ENCODE measurements around the gene PDCD11.

DNA sequence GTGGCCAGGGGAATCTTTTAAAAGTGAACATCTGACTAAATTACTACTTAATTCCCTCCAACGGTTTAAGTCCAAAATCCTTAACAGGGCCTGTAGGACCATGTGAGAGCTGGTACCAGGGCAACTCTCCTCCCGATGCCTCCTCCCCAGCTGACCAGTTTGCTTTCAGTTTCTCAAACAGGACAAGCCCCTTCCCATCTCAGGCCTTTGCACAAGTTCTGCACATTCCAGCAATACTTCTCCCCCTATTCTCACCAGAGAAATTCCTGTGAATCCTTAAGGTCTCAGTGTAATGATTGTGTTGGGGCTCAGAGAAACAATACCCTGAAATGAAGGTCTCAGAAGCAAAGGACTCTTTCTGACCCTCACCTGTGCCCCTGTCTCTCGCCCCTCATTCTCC, 70.3 kb downstream of the PDCD11 start:
- TF ChIP-seq, protein P1, sequence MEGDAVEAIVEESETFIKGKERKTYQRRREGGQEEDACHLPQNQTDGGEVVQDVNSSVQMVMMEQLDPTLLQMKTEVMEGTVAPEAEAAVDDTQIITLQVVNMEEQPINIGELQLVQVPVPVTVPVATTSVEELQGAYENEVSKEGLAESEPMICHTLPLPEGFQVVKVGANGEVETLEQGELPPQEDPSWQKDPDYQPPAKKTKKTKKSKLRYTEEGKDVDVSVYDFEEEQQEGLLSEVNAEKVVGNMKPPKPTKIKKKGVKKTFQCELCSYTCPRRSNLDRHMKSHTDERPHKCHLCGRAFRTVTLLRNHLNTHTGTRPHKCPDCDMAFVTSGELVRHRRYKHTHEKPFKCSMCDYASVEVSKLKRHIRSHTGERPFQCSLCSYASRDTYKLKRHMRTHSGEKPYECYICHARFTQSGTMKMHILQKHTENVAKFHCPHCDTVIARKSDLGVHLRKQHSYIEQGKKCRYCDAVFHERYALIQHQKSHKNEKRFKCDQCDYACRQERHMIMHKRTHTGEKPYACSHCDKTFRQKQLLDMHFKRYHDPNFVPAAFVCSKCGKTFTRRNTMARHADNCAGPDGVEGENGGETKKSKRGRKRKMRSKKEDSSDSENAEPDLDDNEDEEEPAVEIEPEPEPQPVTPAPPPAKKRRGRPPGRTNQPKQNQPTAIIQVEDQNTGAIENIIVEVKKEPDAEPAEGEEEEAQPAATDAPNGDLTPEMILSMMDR (IDR thresholded peaks at IDR 0.05) = no peak
- TF ChIP-seq EP300 (IDR thresholded peaks at IDR 0.05) (no peak), POLR2A (IDR thresholded peaks at IDR 0.05; ENCODE audit: low read depth) (no peak), POLR2AphosphoS5 (IDR thresholded peaks at IDR 0.05) (no peak)

Data from esophagus muscularis mucosa (tissue), 4 donors.